ENCODE results near the gene PRIM2.

PRIM2 gene

GRCh38 chr6:57302477-57302876 is 15.0 kb upstream of the PRIM2 start:
- TF ChIP-seq SPI1 (IDR thresholded peaks at IDR 0.05; ENCODE audit: borderline replicate concordance, low read depth) = no peak
- TF ChIP-seq POLR2AphosphoS5 (IDR thresholded peaks at IDR 0.05; ENCODE audit: low read depth) = no peak
- TF ChIP-seq REST (IDR thresholded peaks at IDR 0.05; ENCODE audit: insufficient replicate concordance, low read depth) = no peak
- TF ChIP-seq GABPA (IDR thresholded peaks at IDR 0.05; ENCODE audit: low read depth) = no peak
- no peak for TF ChIP-seq CTCF (IDR thresholded peaks at IDR 0.05; ENCODE audit: insufficient read depth, low read length)
- DNase-seq (ENCODE audit: low read depth in 1 of 2, low spot score in 1 of 2) = no peak
- Histone ChIP-seq H3K27me3 (ENCODE audit: insufficient read depth, poor library complexity, severe bottlenecking) (no peaks in the 10 kb centered on the region), H3K27ac (replicated peaks) (no peak overlapping the region), H3K4me3 (replicated peaks; ENCODE audit: insufficient read depth, low read length) (no peak overlapping the region)

GRCh38 chr6:57303931-57304681 is 13.3 kb upstream of the PRIM2 start:
- no peak overlapping the region for H3K4me3 ChIP-seq (replicated peaks; ENCODE audit: insufficient read depth, low read length)
- TF ChIP-seq POLR2AphosphoS5 (IDR thresholded peaks at IDR 0.05; ENCODE audit: low read depth) (no peak), SPI1 (IDR thresholded peaks at IDR 0.05; ENCODE audit: borderline replicate concordance, low read depth) (no peak), CTCF (IDR thresholded peaks at IDR 0.05; ENCODE audit: insufficient read depth, low read length) (no peak), REST (IDR thresholded peaks at IDR 0.05; ENCODE audit: insufficient replicate concordance, low read depth) (no peak), GABPA (IDR thresholded peaks at IDR 0.05; ENCODE audit: low read depth) (no peak)
- no peak overlapping the region for H3K27ac ChIP-seq (replicated peaks)
- H3K27me3 ChIP-seq (ENCODE audit: insufficient read depth, poor library complexity, severe bottlenecking) = no peaks in the 10 kb centered on the region
- DNase-seq (ENCODE audit: low read depth in 1 of 2, low spot score in 1 of 2) = no peak

- TF ChIP-seq POLR2AphosphoS5 (IDR thresholded peaks at IDR 0.05; ENCODE audit: low read depth) (no peak), SPI1 (IDR thresholded peaks at IDR 0.05; ENCODE audit: borderline replicate concordance, low read depth) (no peak), GABPA (IDR thresholded peaks at IDR 0.05; ENCODE audit: low read depth) (no peak), REST (IDR thresholded peaks at IDR 0.05; ENCODE audit: insufficient replicate concordance, low read depth) (no peak), CTCF (IDR thresholded peaks at IDR 0.05; ENCODE audit: insufficient read depth, low read length) (no peak)
- no peak overlapping the region for H3K4me3 ChIP-seq (replicated peaks; ENCODE audit: insufficient read depth, low read length)
Observed at GRCh38 chr6:57305107-57305506, 12.3 kb upstream of the PRIM2 start.

More at GRCh38 chr6:57305107-57305506, 12.3 kb upstream of the PRIM2 start:
- no peak for DNase-seq (ENCODE audit: low read depth in 1 of 2, low spot score in 1 of 2)
- no peaks in the 10 kb centered on the region for H3K27me3 ChIP-seq (ENCODE audit: insufficient read depth, poor library complexity, severe bottlenecking)
- H3K27ac ChIP-seq (replicated peaks) = no peak overlapping the region
